GM18907 (cell line): ENCODE data around the gene FHAD1.
"Not testable (repeated sequence)": the region's sequence is repeated elsewhere in the genome, so short reads cannot be mapped to it uniquely, and the experiment has no call there.

ENCODE experiments used
- ATAC-seq: cut with Tn5 transposase; IDR thresholded peaks from one replicate; pipeline ENCODE4 v1.9.1; 2021; ENCODE audit warnings: mild to moderate bottlenecking, moderate library complexity; ENCODE audit not compliant: unreplicated experiment

Gene FHAD1

DNA sequence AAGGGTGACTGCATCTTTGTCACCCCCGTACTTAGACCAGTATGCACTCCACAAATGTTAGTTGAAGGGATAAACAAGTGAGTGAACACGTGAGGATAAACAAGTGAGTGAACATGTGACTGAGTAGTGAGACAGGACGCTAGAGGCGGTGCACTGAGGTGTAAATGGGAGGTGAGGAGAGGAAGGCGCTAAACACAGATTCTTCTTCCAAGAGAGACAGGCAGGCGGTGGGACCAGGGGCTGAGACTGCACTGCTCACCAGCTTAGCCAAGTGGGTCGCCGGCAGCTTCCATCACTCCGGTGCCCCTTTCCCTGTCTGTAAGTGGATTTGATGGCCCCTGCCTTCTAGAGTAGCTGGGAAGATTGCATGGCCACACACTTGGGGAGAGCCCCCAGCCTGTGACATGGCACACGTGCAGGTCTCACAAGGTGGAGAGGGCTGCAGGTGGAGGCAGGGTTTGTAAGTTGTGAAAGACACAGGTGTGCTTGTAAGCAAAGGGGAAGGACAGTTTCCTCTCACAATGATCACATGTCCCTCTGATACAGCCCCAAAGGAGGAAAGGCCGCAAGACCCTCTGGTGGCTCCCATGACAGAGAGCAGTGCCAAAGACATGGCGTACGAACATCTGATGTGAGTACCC, 115.2 kb downstream of the FHAD1 start:
- no peak for ATAC-seq

DNA sequence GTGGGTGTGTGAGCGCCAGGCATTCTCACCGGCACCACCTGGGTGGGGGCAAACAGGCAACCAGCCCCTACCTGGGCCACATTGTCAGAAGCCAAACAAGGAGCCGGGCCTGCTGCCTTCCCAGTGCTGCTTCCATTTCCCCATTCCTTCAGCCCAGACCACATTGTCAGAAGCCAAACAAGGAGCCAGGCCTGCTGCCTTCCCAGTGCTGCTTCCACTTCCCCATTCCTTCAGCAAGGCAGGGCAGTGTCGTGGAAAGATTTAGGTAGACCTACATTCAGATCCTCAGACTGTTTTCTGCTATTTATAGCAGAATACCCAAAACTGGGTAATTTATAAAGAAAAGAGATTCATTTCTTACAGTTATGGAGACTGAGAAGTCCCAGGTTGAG, 115.7 kb downstream of the FHAD1 start:
- ATAC-seq, result no peak

DNA sequence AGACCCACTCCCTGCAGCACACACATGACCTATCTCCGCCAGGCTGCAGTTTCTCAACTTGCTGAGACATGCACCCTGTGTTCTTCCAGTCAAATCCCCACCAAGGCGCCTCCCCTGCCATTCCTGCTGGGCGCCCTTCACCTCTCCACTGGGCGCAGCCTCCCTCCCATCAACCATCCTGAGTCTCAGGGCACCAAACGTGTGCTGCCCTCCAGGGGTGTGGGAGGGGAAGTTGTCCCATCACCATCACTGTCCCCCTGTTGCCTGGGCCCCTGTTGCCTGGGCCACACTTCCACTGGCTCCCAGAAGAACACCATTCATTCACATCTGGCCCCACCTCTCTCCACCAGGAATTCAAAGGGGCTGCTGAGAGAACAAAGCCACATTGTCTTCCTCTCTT, 117.7 kb downstream of the FHAD1 start:
- ATAC-seq, result no peak

DNA sequence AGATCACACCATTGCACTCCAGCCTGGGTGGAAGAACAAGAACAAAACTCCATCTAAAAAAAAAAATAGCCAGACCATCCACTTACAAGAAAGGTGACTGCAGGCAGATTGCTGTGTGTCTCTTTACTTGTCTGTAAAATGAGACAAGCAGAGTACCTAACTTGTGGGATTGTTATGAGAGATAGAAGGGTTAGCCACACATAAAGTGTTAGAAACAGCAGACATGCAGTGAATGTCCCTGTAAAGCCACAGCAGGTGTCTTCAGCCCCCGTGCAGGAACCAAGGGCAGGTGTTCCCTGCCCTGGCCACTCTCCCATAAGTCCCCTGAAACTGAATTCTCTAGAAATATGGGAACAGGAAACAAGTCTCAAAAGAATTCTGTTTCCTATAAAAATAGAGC, 121.9 kb downstream of the FHAD1 start:
- no peak for ATAC-seq

DNA sequence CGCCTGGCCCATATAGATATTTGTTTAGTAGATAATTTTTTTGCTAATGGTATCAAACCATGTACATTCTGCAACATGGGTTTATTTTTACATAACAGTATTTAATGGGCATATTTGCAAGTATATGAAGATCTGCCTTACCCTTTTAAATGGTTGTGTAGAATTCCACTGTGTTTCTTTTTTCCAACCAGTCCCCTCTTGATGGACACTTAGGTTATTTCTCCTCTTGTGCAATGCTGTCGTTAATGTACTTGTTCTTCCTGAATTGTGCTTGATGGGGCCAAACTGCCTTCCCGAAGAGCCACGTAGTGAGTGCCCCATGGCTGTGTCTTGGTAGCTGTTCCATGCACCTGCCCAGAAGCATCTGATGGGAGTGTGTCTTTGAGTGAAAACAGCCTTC, 123.2 kb downstream of the FHAD1 start:
- no peak for ATAC-seq

DNA sequence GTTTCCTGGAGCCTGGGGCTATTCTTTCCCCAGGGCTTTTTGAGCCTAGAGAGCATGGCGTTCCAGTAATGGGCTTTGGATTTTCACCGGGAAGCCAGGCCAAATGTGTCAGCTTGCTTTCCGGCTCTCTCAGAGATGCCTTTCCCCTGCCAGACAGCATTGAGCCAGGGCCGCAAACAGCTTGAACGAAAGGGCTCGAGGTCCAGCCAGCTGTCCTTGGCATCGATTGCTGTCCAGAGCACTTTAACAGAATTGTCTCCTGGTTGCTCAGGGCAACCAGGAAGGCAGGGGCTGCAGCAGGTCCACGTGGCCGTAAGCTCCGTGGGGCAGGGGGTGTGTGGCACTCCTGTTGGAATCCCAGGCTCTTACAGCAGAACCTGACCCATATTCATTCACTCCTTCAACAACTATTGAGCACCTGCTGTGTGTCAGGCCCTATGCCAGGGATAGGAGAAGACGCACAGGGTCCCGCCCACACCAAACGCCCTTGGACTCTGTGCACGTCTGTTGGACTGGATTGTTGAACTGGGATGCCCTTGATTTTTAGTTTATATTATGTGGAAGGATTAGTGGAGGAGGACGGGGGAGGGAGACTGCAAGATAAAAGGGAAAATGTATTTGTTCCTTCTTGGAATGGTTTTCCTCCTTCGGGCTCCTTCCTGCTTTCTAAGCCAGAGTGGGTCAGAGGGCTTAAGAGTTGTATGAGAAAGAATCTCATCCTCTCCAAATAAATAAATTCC, 123.9 kb downstream of the FHAD1 start:
- ATAC-seq, result no peak

DNA sequence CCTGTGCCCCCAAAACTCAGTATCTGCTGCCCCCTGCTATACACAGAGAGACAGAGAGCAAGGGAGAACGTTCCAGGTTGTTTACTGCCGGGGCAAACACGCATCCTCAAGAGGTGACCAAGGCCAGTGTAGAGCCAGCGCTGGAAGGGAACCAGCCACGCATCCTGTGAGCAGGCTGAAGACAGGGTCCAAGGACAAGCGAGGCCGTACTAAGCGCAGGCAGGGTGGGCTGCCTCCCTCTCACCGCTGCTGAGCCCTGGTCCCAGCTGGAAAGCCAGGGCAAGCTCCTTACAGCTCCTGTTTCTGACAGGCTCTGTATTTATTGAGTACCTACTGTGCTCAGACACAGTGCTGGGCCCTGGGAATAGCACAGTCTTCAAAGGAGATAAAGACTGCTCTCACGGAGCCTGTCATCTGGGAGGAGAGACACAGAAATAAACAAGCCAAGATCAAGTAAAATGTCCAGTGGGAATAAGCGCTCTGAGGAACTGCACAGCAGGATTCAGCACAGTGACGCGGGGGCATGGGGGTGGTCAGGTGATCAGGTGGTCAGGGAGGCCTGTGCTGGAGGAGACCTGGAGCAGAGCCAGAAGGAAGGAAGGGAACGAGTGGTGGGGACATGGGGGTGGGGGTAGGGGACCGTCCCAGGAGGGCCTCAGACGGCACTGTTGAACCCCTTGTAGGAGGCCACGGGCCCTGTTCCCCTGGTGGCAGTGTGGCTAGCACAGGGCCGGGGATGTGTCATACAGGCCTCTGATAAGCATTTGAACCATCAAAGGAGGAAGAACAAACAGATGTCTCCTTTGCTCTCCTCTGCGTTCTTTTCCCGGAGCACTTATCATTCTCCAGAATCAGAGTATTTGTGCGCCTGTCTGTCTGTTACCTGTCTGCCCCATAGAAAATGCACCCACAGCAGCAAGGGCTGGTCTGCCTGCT, 124.9 kb downstream of the FHAD1 start:
- ATAC-seq, result no peak

DNA sequence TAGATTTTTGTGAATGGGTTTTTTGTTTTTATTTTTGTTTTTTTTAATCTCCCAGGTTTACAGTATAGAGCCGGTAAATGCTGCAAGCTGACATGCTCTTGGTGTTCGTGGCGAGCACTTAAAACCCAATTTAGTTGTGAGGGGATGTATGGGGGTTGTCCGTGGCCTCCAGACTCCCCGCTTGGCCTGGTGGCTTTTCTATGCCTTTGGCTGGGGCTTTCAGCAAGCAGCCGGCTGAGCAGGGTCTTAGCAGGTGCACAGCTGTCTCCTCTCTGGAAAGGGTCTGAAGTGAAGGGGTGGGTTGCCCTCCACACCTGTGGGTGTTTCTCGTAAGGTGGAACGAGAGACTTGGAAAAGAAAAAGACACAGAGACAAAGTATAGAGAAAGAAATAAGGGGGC, 131.7 kb downstream of the FHAD1 start:
- no peak for ATAC-seq

DNA sequence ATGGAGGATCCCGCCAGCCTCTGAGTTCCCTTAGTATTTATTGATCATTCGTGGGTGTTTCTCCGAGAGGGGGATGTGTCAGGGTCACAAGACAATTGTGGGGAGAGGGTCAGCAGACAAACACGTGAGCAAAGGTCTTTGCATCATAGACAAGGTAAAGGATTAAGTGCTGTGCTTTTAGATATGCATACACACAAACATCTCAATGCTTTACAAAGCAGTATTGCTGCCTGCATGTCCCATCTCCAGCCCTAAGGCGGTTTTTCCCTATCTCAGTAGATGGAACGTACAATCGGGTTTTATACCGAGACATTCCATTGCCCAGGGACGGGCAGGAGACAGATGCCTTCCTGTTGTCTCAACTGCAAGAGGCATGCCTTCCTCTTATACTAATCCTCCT, 132.1 kb downstream of the FHAD1 start:
- ATAC-seq, result not testable (repeated sequence)

DNA sequence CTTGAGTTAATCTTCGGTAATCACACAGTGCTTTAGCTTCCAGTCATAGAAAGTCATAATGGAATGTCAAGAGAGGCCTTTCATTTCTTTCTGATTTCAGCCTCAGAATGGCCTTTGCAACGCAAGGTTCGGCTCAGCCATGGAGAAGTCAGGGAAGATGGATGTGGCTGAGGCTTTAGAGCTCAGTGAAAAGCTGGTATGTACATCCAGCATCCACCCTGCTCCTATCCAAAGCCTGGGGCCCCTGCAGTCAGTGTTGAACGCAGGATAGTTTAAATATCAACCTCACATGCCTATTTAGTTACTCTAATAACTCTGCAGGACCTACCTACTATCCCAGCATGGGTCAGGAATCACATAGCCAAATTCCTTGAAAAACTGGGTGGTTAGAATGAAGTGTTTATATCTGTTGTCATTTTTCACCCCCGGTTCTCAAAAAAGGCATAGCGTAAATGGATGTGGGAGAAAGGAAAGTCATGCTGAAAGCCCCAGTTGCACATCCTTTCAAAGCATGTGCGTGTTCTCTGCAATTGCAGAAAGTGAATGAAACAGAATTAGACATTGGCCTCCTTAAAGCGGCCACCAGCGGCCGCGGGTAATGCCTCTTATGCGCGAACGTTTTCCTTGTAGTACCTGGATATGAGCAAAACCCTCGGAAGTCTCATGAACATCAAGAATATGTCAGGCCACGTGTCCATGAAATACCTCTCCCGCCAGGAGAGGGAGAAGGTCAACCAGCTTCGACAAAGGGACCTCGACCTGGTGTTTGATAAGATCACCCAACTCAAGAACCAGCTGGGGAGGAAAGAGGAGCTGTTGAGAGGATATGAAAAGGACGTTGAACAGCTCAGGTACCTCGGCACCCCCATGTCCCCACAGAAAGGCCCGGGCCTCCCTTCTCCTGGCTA, 133.8 kb downstream of the FHAD1 start:
- ATAC-seq, result no peak

DNA sequence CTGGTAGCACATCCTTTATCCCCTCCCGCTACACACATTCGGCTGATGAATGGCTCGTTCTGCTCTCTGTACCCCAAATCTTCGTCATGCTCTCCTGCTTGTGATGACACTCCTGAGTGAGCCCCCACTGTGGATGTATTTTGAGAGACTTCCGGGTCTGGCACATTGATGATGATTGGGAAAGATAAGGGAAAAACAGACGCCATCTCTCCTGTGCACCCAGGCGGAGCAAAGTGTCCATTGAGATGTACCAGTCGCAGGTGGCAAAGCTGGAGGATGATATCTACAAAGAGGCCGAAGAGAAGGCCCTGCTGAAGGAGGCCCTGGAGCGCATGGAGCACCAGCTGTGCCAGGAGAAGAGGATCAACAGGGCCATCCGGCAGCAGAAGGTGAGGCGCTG, 134.8 kb downstream of the FHAD1 start:
- no peak for ATAC-seq

DNA sequence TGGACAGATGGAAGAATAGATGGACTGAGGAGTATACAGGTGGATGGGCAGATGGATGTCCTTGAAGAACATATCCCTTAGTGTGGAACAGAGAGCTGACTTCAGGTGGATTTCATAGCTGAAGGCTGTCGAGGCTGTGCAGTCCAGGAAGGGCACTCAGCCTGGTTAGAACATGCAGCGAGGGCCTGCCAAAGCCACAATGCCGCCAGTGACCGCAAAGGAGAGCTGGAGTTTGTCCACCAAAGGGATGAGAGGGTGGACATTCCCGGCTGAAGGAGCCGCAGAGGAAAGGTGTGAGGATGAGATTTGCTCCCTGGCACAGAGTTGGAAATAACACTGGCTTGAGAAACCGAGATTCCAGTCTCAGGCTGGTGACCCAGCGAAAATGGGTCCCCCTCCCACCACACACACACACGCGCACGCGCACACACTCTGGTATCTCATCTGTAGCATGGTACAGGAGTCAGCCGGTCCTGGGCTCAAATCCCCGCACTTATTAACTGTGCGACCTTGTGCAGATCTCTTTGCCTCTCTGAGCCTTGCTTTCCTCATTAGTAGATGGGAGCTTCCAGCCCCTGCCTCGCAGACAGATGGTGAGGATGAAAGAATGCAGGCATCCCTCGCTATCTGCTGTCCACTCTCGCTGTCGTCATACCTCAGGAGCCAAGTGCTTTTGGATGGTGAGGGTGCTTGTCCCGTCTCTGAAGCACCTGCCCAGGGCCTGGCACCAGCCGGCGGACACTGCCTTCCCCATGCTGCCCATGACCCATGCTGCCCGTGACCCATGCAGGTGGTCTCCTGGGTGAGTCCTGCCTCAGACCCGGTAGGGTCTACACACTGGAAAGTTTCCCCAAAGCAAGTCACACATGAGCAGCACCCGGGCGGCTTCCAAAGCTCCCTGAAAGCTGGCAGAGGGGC, 135.8 kb downstream of the FHAD1 start:
- no peak for ATAC-seq

DNA sequence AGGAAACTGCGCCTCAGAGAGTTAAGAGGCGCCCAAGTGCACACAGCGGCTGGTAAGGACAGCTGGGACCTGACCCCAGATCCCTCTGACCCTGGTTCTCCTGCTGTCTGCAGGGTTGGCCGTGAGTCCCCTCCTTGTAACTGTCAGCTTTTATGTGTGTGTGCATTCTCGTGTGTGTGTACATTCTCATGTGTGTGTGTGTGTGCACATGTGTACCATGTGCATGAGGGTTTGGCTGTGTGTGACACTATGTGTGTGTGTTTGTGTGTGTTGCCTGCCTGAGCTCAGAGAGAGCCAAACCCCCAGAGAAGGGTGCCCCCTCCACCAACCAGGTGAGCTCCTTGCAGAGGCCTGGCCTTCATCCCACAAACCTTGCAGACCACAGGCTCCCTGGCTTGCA, 136.8 kb downstream of the FHAD1 start:
- ATAC-seq, result no peak

DNA sequence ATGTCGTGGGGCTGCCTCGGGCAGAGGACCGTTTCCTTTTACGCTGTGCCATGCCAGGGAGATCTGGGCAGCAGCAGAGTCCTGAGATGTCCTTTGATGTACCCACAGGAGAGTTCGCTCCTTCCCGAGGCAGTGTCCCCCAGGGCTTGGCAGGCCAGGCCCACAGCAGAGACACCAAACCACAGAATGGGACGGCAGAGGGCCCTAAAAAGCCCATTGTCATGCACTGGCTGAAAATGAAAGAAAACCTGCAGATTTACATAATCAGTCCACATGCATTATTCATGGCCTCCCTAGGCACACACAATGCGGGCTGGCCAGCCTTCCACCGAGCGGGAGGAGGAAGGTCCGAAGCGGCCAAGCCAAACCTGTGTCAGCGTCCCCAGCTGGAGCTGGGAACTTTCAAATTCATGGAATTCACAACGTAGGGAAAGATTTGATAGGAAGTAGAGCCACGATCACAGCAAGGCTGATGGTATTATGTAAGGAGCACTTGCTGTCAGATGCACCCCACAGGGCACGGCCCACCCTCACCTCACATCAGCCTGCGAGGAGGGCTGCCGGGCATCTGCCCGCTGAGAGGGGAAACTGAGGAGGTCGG, 137.4 kb downstream of the FHAD1 start:
- ATAC-seq, result no peak

DNA sequence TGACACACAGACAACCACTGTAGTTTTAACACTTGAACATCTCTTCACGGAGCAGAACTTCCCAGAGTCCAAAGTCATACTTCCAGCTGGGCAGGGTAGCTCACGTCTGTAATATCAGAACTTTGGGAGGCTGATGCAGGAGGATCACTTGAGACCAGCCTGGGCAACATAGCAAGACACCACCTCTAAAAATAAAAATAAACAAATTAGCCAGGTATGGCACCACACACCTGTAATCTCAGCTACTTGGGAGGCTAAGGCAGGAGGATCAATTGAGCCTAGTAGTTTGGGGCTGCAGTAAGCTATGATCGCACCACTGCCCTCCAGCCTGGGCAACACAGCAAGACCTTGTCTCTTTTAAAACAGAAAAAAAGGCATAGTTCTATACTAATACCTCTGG, 138.4 kb downstream of the FHAD1 start:
- ATAC-seq, result no peak

DNA sequence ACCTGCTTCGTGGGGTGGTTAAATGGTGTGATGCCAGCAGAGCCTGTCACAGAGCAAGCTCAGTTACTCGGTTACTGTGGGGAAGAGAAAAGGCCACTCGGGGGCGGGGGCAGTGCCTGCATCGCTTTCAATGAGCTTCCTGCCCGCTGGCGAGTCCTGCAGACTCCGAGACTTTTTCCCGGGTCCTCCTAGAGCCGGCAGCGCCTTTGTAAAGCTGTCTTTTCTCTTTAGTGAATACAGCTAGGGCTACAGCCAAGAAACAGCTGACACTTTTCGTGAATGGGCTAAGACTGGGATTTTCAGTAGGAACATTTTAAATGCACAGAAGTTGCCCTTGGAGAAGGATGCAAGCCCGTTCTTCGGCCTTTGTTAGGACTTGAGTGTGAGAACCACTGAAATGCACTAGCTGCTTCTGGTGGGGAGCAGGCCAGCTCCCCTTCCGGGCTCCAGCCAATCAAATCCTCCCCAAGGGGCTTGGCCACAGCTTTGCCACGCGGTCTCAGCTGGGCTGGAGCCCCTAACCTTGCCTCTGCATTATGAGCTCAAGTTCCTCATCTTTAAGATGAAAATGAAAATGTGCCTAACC, 139.2 kb downstream of the FHAD1 start:
- no peak for ATAC-seq

DNA sequence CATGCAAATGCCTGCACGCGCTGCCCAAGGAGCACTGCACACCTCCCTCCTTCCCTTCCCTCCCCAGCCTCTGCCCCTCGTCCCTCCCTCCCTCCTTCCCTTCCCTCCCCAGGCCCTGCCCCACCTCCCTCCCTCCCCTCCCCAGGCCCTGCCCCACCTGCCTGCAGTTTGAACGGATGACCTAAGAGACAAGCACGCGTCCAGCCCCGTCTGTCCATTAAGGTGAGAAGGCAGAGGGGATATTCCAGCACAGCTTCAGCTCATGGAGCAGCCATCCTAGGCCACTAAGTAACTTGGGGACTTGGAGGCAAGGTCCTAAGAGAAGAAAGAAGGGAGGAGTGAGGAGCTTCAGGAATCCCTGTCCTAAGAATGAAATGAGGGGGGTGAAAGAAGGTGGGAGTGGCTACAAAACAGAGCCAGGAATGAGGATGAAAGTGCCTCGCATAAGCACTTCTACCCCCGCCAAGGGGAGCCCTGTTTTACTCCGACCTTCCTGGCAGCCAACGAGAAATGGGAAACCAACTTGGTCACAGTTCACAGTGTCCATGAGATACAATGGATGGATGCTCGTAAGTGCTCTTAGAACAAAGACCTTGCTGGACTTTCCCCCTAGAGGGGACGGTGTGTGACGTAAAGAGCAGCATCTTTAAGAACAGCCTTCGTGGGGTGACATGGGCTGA, 141.3 kb downstream of the FHAD1 start:
- ATAC-seq, result no peak

DNA sequence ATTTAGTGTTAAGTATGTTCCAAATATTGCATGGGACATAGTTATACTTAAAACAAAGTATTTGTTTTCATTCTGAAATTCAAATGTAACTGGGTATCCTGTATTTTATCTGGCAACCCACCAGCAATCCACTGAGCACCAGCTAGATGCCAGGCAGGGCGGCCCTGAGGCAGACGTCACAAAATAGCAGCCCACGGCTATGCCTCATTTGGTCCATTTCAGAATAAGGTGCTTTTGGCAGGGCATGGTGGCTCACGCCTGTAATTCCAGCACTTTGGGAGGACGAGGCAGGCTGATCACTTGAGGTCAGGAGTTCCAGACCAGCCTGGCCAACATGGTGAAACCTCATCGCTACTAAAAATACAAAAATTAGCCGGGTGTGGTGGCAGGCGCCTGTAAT, 142.8 kb downstream of the FHAD1 start:
- not testable (repeated sequence) for ATAC-seq
